HEK293 (cell line): ENCODE data around the gene FUBP1.
"Not testable (repeated sequence)": the region's sequence is repeated elsewhere in the genome, so short reads cannot be mapped to it uniquely, and the experiment has no call there.

Source experiments
- CTCF ChIA-PET: fragments of 350-600 bp; formaldehyde crosslinking; extraction: SDS; loops from one replicate; lab custom pipeline; 2021; ENCODE audit warnings: antibody characterized with exemption; lab: Yijun Ruan, JAX
- POLR2A ChIA-PET: fragments of 300-600 bp; formaldehyde crosslinking; extraction: SDS; loops from one replicate; lab custom pipeline; 2020; ENCODE audit warnings: antibody characterized with exemption, inconsistent platforms; lab: Yijun Ruan, JAX
- H3K27ac ChIP-seq: fragments of 200-500 bp; sonication (Bioruptor generic); 2 replicates; pipeline ENCODE4 v1.5.1; 2014; ENCODE audit warnings: low read depth, low read length, control low read depth, inconsistent platforms; ENCODE audit errors: extremely low read depth
- H3K36me3 ChIP-seq, 2 experiments: fragments of 200-500 bp in 1 of 2; sonication (Bioruptor generic) in 1 of 2; 1 replicate in 1 of 2; 2 replicates in 1 of 2; pipeline ENCODE4 v1.5.1; 2014 to 2017; ENCODE audit warnings: inconsistent platforms in 2 of 2, low read length in 2 of 2; ENCODE audit not compliant: control insufficient read depth in 2 of 2, insufficient read depth in 1 of 2
- H3K4me1 ChIP-seq: fragments of 200-500 bp; sonication (Bioruptor generic); 2 replicates; pipeline ENCODE4 v1.5.1; 2014; ENCODE audit warnings: mild to moderate bottlenecking, low read length, inconsistent platforms; ENCODE audit not compliant: control insufficient read depth, insufficient read depth
- H3K4me3 ChIP-seq: 2 replicates; pipeline ENCODE4 v1.5.1; 2011; ENCODE audit warnings: low read depth, mild to moderate bottlenecking, control low read depth, low read length, moderate library complexity
- H3K9me3 ChIP-seq: fragments of 200-500 bp; sonication (Bioruptor generic); 2 replicates; pipeline ENCODE4 v1.5.1; 2014; ENCODE audit warnings: low read depth, low read length, inconsistent platforms; ENCODE audit not compliant: control insufficient read depth, insufficient read depth
- ZFP37 ChIP-seq: fragments of 450-650 bp; formaldehyde crosslinking; IDR thresholded peaks from 2 replicates; pipeline ENCODE4 v1.5.1; 2016; ENCODE audit warnings: missing biosample characterization, missing genetic modification characterization
- ZNF366 ChIP-seq: fragments of 450-650 bp; formaldehyde crosslinking; conservative IDR thresholded peaks from 2 replicates; pipeline ENCODE4 v1.5.1; 2016; ENCODE audit warnings: missing biosample characterization, missing genetic modification characterization
- ZNF48 ChIP-seq: fragments of 450-650 bp; formaldehyde crosslinking; IDR thresholded peaks from 2 replicates; pipeline ENCODE4 v1.5.1; 2016; ENCODE audit warnings: missing biosample characterization, missing genetic modification characterization
- ZNF626 ChIP-seq: fragments of 450-650 bp; sonication (Bioruptor Pico); formaldehyde crosslinking; IDR thresholded peaks from 2 replicates; pipeline ENCODE4 v1.5.1; 2018; ENCODE audit warnings: missing biosample characterization, missing genetic modification characterization, inconsistent platforms
- ZSCAN30 ChIP-seq: fragments of 450-650 bp; IDR thresholded peaks from 2 replicates; pipeline ENCODE4 v1.5.1; 2018; ENCODE audit warnings: missing biosample characterization, mild to moderate bottlenecking, missing genetic modification characterization, moderate library complexity
- TF ChIP-seq, protein P1 (sequence below): fragments of 450-650 bp; formaldehyde crosslinking; IDR thresholded peaks from 2 replicates; pipeline ENCODE4 v1.5.1; 2016; ENCODE audit warnings: missing biosample characterization, missing genetic modification characterization
- TF ChIP-seq, protein P2 (sequence below): fragments of 450-650 bp; formaldehyde crosslinking; IDR thresholded peaks from 2 replicates; pipeline ENCODE4 v1.5.1; 2017; ENCODE audit warnings: missing biosample characterization, missing genetic modification characterization
- TF ChIP-seq, protein P3 (sequence below): fragments of 450-650 bp; formaldehyde crosslinking; IDR thresholded peaks from 2 replicates; pipeline ENCODE4 v1.5.1; 2016; ENCODE audit warnings: missing biosample characterization, missing genetic modification characterization
- TF ChIP-seq, protein P4 (sequence below): fragments of 450-650 bp; formaldehyde crosslinking; IDR thresholded peaks from 2 replicates; pipeline ENCODE4 v1.5.1; 2017; ENCODE audit warnings: missing biosample characterization, missing genetic modification characterization

FUBP1 gene

DNA sequence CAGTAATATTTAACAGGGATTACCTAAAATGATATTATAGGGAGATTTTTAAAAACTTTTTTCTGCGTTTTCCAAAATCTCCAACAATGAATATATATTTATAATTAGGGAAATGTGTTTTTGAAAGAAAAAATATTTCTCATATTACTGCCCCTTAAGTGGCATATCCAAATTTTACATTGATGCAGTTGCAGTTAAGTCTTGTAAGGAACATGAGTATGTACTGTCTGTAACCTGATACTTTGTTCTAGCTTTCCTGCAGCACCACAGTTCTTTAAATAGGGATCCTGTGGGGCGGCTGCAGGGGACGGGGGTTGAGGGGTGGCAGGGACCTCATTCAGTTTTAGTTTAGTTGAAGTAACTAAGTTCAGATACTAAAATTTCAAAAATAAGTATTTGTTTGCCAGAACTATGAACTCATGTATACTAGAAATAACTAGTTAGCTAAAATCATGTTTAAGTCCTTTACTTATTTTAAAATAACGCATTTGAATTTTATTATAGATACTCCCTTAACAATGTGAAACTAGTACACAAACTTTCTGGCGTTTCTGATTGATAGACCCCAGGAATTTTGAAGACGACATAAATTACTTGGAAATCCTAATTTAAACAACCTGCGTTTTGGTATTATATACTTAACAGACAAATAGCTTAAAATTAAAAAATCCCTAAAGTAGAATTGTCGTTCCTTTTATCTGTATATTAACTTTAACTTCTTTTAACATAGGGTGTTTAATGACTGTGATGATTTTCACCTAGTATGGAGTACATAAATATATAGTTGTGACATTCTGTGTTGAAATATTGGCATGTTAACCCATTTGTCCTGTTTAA is 25.2 kb upstream of the FUBP1 start (continued):
- TF ChIP-seq, protein P1, sequence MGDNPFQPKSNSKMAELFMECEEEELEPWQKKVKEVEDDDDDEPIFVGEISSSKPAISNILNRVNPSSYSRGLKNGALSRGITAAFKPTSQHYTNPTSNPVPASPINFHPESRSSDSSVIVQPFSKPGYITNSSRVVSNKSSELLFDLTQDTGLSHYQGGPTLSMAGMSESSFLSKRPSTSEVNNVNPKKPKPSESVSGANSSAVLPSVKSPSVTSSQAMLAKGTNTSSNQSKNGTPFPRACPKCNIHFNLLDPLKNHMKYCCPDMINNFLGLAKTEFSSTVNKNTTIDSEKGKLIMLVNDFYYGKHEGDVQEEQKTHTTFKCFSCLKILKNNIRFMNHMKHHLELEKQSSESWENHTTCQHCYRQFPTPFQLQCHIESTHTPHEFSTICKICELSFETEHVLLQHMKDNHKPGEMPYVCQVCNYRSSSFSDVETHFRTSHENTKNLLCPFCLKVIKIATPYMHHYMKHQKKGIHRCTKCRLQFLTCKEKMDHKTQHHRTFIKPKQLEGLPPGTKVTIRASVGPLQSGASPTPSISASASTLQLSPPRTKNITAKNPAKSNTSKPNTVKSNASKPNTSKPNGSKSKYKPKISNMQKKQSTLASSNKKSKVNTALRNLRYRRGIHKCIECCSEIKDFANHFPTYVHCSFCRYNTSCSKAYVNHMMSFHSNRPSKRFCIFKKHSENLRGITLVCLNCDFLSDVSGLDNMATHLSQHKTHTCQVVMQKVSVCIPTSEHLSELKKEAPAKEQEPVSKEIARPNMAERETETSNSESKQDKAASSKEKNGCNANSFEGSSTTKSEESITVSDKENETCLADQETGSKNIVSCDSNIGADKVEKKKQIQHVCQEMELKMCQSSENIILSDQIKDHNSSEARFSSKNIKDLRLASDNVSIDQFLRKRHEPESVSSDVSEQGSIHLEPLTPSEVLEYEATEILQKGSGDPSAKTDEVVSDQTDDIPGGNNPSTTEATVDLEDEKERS (tag by site-specific recombination): no peak
- TF ChIP-seq, protein P2, sequence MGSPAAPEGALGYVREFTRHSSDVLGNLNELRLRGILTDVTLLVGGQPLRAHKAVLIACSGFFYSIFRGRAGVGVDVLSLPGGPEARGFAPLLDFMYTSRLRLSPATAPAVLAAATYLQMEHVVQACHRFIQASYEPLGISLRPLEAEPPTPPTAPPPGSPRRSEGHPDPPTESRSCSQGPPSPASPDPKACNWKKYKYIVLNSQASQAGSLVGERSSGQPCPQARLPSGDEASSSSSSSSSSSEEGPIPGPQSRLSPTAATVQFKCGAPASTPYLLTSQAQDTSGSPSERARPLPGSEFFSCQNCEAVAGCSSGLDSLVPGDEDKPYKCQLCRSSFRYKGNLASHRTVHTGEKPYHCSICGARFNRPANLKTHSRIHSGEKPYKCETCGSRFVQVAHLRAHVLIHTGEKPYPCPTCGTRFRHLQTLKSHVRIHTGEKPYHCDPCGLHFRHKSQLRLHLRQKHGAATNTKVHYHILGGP (tag by site-specific recombination): no peak
- TF ChIP-seq ZSCAN30 (tag by site-specific recombination): peak; percentile 15; the same call in 1 of the 2 replicates
- TF ChIP-seq, protein P3, sequence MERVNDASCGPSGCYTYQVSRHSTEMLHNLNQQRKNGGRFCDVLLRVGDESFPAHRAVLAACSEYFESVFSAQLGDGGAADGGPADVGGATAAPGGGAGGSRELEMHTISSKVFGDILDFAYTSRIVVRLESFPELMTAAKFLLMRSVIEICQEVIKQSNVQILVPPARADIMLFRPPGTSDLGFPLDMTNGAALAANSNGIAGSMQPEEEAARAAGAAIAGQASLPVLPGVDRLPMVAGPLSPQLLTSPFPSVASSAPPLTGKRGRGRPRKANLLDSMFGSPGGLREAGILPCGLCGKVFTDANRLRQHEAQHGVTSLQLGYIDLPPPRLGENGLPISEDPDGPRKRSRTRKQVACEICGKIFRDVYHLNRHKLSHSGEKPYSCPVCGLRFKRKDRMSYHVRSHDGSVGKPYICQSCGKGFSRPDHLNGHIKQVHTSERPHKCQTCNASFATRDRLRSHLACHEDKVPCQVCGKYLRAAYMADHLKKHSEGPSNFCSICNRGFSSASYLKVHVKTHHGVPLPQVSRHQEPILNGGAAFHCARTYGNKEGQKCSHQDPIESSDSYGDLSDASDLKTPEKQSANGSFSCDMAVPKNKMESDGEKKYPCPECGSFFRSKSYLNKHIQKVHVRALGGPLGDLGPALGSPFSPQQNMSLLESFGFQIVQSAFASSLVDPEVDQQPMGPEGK (tag by site-specific recombination): peak; percentile 65
- TF ChIP-seq ZNF626: 0 out of 2 replicates have a peak, but pooled peaks have one; percentile 8
- TF ChIP-seq, protein P4, sequence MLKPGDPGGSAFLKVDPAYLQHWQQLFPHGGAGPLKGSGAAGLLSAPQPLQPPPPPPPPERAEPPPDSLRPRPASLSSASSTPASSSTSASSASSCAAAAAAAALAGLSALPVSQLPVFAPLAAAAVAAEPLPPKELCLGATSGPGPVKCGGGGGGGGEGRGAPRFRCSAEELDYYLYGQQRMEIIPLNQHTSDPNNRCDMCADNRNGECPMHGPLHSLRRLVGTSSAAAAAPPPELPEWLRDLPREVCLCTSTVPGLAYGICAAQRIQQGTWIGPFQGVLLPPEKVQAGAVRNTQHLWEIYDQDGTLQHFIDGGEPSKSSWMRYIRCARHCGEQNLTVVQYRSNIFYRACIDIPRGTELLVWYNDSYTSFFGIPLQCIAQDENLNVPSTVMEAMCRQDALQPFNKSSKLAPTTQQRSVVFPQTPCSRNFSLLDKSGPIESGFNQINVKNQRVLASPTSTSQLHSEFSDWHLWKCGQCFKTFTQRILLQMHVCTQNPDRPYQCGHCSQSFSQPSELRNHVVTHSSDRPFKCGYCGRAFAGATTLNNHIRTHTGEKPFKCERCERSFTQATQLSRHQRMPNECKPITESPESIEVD (tag by site-specific recombination): peak; percentile 97
- TF ChIP-seq ZNF366 (tag by site-specific recombination): peak; percentile 38; the same call in 1 of the 2 replicates

DNA sequence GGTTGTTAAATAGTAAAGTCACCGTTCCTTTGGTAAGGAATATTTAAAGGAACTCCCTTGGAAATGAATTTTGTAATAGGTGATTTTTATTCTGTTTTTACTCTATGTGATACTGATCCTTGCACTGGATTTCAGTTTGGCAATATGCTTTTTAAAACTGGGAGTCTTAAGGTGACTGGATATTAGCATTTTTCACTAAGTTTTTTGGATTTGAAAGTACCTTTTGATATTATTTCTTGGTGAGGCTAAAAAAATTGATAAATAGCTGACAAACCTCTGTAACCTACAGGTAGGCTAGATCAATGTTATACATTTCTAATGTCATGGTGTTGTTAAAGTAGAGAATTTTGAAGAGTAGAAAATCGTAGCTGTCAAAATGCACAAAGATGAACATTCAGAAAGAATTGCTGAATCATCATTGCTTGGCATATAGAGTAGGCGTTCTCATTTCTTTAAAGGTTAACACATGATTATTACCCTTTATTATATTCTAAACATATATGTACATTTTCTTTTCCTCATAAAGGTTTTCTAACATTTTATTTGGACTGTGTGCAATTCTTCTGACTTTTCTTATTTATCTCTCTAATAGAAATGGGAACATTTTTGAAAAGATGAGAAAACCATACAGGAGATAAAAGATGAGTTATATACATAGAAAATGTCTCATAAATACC is 24.3 kb upstream of the FUBP1 start:
- H3K9me3 ChIP-seq: no peaks in the 10 kb centered on the region
- H3K4me1 ChIP-seq: peaks cover 14% of the 10 kb centered on the region
- ChIA-PET CTCF (interaction anchor here (0.7 to 1.2 kb wide), 3 partner anchors 23 to 883 kb away, joined by 3 to 4 read pairs (median 4); no protein-coding TSS in a partner anchor), POLR2A (interaction anchor here (0.7 to 5.7 kb wide), 8 partner anchors 8 to 320 kb away, joined by 3 to 137 read pairs (median 8); partner anchors contain the start of genes FUBP1 and ZZZ3)
- H3K27ac ChIP-seq: no peak overlapping the region
- no peak overlapping the region for H3K4me3 ChIP-seq
- peak; percentile 18; the same call in 1 of the 2 replicates for TF ChIP-seq ZFP37 (tag by site-specific recombination)
- no peak for TF ChIP-seq ZNF48 (tag by site-specific recombination)
- H3K36me3 ChIP-seq: no peaks in the 10 kb centered on the region

DNA sequence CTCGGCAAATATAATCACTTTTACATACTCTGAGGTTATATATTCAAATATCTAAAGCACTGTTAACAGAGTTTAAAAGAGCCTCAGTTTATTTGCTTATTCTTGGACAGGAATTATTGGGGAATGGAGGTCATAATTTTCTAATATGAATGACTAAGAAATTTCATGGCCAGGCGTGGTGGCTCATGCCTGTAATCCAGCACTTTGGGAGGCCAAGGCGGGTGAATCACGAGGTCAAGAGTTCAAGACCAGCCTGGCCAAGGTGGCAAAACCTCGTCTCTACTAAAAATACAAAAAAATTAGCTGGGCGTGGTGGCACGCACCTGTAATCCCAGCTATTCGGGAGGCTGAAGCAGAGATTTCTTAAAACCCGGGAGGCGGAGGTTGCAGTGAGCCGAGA is 21.7 kb upstream of the FUBP1 start:
- H3K27ac ChIP-seq, H3K36me3 ChIP-seq, H3K9me3 ChIP-seq, H3K4me3 ChIP-seq, H3K4me1 ChIP-seq: not testable (repeated sequence)
- ChIA-PET POLR2A (interaction anchor here (0.9 kb wide), 1 partner anchor 22 kb away, joined by 3 read pairs; the partner anchor contains the start of gene FUBP1), CTCF (interaction anchor here (0.6 kb wide), 1 partner anchor 114 kb away, joined by 7 read pairs; no protein-coding TSS in a partner anchor)
